Daoy (cell line): ENCODE measurements around the gene IFITM2. TPM values are rescaled to one million over a fixed set of nuclear protein-coding genes. Genes with fewer than 3 reads are reported as not detected.
"Not testable (repeated sequence)": the region's sequence is repeated elsewhere in the genome, so short reads cannot be mapped to it uniquely, and the experiment has no call there.

Experiments
- DNase-seq: peaks from one replicate; pipeline ENCODE4 v3.0.0-alpha.2; 2015; ENCODE audit warnings: low read depth
- total RNA-seq: library from RNA; depleted of rRNA; stranded (reverse); fragments of >200 nt; shearing (Covaris generic); gene quantifications from 2 replicates; pipeline ENCODE4 v1.2.3, GENCODE V29; 2014

Gene IFITM2
- total RNA-seq, 1 experiment from 2014 or later: 6.1 TPM

DNA sequence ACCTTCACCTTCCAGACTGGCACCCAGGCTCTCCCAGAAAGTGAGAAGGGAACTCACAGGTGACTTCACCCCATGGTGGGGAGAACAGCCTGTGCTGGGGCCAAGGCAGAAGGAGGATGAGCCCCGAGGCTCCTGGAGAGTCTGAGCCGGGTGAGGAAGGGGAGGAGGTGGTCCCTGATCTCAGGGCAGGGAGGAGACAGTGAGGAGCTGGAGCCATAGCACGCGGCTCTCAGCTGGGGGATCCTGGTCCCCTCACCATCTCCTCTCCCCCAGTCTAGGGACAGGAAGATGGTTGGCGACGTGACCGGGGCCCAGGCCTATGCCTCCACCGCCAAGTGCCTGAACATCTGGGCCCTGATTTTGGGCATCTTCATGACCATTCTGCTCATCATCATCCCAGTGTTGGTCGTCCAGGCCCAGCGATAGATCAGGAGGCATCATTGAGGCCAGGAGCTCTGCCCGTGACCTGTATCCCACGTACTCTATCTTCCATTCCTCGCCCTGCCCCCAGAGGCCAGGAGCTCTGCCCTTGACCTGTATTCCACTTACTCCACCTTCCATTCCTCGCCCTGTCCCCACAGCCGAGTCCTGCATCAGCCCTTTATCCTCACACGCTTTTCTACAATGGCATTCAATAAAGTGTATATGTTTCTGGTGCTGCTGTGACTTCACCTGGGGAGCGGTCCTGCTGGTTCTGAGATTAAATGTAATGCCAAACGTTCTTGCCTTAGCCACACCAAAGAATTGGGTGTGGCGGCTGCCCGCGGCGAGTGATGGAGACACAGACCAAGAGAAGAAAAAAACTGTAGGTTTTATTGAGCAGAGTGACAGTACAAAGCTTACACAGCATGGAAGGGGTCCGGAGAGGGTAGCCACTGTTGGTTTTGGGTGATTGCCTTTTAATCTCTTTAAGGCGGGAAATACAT is 1.4 kb downstream of the IFITM2 start:
- DNase-seq: not testable (repeated sequence)

DNA sequence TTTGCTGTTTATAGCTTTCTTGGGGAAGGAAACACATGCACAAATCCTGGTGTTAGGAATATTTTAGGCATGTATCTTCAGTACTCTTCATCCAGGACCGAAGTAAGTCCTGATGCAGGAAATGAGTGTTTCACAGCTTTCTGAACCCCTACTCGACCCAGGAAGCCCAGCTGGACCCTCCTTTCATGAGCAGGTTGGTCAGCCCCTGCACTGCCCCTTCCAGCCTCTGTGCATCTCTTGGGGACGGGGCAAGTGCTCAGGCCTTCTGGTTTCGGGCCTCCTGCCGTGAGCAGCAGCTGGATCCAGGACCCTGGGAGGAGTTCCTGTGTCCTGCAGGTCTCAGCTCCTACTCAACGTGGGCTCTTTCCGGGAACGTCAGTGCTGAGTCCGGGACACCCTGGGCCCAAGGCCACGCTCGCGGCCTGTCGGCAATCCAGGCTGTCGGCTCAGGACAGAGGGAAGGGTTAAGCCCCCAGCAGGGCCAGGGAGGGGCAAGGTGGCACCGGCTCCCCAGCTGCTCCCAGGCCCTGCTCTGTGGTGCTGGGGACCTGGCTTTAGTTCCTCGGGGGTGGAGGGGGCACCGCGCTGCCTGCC is 2.5 kb downstream of the IFITM2 start:
- not testable (repeated sequence) for DNase-seq

DNA sequence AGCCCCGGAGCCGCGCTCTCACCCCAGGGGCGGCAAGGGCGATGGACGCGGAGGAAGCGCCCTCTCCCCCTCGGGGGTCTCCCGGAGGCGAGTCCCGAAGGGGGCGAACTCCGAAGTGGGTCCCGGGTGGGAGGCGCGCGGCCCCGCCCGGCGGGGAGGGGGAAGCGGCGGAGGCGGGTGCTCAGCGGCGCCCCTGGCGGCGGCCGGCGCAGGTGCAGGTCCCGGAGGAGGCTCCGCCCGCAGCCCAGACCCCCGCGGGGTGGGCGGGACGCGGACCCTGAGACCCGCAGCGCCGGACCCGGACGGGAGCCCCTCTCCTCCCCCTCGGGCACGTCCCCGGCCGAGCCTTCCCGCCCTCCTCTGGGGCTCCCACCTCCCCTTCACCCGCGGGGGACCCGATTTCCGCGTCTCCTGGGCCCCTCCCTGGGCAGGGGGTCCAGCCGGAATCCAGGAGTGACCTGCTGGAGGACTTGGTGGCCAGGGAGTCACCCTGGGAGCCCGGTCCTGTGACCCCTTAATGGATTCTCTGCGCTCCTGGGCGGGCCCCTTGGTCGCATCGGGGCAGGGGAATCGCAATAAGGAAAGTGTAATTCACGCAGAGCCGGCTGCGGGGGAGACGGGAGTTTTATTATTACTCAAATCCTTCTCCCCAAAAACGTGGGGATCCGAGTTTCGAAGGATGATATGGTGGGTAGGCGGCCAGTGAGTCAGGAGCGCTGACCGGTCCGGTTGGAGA is 3.6 kb downstream of the IFITM2 start:
- DNase-seq: not testable (repeated sequence)

DNA sequence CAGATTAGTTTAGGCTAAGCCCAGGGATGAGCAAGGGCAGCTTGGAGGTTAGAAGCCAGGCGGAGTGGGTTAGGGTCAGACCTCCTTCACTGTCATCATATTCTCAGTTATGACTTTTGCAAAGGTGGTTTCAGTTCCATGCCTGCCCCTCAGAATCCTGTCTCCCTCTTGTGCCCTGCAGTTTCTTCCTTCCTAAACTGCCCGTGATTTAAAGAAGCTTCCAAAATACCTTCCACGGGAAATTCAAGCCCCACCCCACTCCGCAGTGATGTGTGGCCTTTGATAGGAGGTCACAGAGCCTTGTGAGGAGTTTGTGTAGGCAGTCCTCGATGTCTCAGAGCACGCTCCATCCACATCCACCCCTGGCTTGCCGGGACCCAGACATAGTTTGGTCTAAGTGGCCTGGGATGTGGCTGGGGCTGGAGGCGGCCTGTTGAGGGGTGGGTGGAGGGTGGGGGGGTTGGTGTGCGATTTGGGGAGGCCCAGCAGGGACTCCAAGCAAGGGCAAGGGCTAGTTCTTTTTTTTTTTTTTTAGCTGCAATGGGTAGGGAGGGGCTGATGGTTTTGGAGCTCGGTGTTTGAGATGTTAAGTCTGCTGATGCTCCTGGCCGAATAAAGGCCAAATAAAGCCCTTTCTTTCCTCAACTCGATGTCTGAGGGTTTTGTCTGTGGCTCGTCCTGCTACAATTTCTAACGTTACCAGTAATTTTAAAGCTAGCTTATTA is 4.6 kb downstream of the IFITM2 start:
- DNase-seq: no peak

DNA sequence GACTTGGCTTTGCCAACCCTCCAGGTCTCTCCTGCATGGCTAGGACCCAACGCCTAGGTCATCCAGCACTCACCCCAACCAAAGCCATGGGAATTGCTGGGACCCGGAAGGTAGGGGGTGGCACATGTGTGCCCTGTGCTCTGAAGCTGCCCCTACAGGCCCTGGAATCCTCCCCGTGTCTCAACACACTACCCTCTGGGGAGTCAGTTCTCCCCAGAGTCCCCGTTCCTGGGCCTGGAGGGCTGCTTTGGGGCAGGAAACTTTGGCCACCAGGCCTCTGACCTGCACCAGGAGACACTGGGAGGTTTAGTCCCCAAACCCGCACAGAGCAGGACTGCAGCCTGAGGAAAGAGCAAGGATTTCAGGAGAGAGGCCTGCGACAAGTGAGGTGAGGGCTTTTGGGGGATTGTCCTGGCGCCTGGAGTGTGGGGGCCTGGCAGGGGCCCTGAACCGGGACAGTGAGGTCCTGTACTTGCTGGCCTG is 5.7 kb downstream of the IFITM2 start:
- DNase-seq: no peak

DNA sequence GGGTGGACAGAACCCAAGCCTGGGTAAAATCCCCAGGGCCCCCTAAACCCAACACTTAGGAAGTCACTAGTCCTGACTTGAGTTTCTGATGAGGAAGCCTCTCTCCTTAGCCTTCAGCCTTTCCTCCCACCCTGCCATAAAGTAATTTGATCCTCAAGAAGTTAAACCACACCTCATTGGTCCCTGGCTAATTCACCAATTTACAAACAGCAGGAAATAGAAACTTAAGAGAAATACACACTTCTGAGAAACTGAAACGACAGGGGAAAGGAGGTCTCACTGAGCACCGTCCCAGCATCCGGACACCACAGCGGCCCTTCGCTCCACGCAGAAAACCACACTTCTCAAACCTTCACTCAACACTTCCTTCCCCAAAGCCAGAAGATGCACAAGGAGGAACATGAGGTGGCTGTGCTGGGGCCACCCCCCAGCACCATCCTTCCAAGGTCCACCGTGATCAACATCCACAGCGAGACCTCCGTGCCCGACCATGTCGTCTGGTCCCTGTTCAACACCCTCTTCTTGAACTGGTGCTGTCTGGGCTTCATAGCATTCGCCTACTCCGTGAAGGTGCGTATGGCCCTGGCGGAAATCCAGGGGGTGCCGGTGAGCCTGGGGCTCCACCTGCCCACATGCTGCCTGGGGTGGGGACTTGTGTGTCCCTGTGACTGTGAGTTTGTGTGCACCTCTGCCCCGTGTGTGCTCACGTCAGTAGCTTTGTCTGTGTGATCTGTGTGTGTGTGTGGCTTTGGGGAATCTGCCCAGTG is 6.4 kb downstream of the IFITM2 start, which contains the start of gene IFITM1:
Gene IFITM1, plus strand, starts transcription at position 254 of the 767 bp plus-strand sequence. Its CDS starts 131 bp downstream, at position 385.
- DNase-seq: no peak

DNA sequence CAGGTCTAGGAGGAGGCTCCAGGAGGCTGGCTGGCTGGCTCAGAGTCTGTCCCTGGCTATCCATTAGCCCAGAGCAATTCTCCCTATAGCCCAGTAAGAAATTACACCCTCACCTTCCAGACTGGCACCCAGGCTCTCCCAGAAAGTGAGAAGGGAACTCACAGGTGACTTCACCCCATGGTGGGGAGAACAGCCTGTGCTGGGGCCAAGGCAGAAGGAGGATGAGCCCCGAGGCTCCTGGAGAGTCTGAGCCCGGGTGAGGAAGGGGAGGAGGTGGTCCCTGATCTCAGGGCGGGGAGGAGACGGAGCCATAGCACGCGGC is 6.9 kb downstream of the IFITM2 start:
- DNase-seq: not testable (repeated sequence)

DNA sequence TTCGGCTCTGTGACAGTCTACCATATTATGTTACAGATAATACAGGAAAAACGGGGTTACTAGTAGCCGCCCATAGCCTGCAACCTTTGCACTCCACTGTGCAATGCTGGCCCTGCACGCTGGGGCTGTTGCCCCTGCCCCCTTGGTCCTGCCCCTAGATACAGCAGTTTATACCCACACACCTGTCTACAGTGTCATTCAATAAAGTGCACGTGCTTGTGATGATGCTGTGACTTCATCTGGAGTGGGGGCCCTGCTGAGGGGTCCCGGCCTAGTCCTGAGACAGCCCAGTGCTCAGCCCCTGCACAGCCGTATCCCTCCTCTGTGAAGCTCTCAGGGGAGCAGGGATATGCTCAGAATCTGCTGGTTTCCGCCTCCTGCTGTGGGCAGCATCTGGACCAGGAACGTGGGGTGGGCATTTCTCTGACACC is 7.5 kb downstream of the IFITM2 start:
- DNase-seq: no peak

DNA sequence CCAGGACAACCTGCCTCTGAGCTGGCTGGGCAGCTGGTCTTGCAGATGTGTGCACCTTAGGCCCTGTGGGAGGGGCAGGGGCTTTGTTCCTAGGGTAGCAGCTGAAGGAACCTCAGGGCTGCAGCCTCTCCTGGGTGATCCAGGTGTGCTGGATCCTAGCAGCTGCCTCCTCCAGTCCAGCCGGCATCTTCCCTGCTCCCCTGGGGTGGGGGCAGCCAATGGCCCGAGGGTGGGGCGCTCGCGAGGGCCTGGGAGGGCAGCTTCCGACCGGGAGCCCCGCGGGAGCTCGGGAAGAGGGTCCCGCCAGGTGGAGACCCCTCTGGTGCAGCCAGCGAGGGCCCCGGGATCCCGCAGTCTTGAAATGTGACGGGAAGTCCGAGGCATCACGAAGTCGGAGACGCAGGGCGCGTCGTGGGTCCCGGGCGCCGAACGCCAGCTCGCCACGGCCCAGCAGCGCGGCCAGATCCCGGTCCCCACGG is 7.9 kb downstream of the IFITM2 start:
- no peak for DNase-seq

DNA sequence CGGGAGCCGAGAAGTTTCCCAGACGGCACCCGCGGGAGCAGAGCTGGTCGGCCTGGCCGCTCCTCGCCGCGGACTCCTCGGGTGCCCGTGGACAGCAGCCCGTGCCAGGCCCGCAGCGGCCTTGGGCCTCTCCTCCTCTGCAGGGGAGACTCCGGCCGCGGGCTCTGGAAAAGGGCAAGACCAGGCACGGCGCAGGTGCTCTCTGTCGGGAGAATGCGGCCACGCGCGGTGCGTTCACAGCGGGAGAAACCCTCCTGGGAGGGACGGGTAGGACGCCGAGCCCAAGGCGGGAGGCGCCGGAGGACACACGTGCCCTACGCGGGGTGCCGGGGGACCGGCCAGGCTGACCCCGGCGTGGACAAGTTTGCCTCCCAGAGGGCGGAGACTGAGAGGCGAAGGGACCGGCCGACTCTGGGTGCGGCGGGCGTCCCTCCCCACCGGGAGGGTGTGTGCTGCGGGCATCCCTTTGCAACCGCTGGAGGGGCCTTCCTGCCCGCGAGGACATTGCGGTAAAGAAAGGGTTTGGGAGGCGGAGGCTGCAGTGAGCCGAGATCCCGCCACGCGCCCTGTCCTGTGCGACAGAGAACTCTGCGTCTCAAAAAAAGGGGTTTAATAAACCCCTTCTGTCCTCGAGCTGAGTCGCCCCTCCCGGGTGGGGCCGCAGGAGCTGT is 8.6 kb downstream of the IFITM2 start:
- DNase-seq: no peak

DNA sequence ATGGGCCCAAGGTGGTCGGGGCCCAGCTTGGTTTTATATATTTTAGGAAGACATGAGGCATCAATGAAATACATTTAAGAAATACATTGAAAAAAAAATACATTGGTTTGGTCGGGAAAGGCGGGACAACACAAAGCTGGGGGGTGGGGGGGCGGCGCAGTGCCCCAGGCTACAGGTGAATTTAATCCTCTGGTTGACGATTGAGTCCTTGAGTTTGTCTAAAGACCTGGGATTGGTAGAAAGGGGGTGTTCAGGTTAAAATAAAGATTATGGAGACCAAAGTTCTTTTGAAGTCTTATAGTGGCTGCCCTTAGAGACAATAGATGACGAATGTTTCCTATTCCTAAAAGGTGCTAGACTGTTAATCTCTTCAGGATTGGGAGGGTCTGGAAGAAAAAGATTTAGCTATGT is 9.3 kb downstream of the IFITM2 start:
- no peak for DNase-seq

DNA sequence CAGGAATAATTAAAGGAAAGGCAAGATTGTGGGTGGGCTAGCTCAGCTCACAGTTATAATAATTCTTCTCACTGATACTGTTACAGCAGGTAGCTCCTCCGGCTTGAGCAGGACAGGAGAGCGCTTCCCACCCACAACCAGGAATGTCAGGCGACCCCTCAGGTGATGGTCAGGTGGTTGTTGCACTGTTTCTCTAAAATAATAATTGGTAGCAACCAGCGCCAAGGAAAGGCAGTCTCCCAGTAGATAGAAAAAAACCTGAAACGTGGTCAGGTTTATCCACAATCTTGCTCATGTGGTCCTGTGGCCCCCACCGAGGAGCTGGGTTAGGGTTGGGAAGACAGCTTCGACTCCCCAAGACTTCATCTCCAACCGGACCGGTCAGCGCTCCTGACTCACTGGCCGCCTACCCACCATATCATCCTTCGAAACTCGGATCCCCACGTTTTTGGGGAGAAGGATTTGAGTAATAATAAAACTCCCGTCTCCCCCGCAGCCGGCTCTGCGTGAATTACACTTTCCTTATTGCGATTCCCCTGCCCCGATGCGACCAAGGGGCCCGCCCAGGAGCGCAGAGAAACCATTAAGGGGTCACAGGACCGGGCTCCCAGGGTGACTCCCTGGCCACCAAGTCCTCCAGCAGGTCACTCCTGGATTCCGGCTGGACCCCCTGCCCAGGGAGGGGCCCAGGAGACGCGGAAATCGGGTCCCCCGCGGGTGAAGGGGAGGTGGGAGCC is 10.2 kb downstream of the IFITM2 start:
- DNase-seq: not testable (repeated sequence)

DNA sequence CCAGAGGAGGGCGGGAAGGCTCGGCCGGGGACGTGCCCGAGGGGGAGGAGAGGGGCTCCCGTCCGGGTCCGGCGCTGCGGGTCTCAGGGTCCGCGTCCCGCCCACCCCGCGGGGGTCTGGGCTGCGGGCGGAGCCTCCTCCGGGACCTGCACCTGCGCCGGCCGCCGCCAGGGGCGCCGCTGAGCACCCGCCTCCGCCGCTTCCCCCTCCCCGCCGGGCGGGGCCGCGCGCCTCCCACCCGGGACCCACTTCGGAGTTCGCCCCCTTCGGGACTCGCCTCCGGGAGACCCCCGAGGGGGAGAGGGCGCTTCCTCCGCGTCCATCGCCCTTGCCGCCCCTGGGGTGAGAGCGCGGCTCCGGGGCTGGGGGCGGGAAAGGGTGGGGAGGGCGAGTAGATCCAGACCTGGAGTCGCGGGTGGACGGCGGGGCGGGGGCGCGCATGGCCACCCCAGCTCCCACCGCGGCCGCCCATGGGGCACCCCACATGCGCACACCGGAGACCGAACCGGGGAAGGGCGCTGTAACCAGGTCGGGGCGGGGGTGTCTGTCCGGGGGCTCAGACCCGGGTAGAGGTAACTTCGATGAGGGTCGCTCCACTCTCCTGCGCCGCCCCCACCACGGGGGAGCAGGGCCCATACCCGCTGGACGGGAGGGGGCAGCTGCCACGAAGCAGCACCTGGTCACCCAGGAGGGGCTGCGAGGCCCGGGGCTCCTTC is 10.9 kb downstream of the IFITM2 start:
- not testable (repeated sequence) for DNase-seq

DNA sequence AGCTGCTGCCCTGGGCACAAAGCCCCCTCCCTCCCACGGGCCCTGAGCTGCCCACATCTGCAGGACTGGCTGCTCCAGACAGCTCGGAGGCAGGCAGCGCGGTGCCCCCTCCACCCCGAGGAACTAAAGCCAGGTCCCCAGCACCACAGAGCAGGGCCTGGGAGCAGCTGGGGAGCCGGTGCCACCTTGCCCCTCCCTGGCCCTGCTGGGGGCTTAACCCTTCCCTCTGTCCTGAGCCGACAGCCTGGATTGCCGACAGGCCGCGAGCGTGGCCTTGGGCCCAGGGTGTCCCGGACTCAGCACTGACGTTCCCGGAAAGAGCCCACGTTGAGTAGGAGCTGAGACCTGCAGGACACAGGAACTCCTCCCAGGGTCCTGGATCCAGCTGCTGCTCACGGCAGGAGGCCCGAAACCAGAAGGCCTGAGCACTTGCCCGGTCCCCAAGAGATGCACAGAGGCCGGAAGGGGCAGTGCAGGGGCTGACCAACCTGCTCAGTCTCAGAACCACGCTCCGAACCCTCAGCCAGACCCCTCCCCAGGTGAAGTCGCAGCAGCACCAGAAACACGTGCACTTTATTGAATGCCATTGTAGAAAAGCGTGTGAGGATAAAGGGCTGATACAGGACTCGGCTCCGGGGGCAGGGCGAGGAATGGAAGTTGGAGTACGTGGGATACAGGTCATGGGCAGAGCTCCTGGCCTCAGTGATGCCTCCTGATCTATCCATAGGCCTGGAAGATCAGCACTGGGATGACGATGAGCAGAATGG is 11.7 kb downstream of the IFITM2 start:
- DNase-seq: not testable (repeated sequence)

DNA sequence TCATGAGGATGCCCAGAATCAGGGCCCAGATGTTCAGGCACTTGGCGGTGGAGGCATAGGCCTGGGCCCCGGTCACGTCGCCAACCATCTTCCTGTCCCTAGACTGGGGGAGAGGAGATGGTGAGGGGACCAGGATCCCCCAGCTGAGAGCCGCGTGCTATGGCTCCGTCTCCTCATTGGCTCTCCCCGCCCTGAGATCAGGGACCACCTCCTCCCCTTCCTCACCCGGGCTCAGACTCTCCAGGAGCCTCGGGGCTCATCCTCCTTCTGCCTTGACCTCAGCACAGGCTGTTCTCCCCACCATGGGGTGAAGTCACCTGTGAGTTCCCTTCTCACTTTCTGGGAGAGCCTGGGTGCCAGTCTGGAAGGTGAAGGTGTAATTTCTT is 12.3 kb downstream of the IFITM2 start:
- DNase-seq: not testable (repeated sequence)

DNA sequence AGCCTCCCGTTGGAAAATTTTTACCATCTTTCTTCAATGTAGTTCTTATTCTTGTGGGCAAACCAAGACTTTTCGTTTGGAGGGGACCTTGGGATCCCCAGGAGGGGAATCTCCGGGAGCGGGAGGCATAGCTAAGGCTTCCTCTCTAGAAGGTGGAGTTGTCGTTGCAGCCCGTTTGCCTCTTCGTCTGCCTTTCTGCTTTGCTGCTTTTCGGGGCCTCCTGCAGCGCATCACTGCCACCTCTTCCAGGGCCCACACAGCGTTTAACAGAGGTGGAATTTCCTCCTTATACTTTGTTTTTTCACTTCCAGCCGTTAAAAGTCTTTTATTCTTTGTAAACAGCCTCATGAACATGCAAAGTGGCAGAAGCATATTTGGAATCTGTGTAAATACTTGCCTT is 16.5 kb downstream of the IFITM2 start:
- no peak for DNase-seq

DNA sequence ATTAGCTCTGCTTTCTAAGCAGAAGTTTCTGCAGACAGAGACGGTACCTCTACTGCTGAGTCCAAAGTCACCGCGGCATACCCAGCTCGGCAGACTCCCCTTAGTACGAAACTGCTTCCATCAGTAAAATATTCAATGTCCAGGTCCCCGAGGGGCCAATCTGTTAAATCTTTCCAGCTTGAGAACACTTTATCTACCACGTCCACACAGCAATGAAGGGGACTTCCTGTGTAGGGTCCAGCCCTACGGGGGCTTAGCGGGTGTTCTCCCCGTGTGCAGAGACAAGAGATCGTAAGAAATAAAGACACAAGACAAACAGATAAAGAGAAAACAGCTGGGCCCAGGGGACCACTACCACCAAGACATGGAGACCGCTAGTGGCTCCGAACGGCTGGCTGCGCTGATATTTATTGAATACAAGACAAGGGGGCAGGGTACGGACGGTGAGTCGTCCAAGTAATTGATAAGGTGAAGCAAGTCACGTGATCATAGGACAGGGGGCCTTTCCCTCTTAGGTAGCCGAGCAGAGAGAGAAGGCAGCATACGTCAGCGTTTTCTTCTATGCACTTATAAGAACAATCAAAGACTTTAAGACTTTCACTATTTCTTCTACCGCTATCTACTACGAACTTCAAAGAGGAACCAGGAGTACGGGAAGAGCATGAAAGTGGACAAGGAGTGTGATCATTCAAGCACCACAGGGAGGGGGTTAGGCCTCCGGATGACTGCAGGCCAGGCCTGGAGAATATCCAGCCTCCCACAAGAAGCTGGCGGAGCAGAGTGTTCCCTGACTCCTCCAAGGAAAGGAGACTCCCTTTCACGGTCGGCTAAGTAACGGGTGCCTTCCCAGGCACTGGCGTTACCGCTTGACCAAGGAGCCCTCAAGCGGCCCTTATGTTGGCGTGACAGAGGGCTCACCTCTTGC is 17.2 kb downstream of the IFITM2 start:
- not testable (repeated sequence) for DNase-seq
